ENCODE data around the gene STPG2.

DNA sequence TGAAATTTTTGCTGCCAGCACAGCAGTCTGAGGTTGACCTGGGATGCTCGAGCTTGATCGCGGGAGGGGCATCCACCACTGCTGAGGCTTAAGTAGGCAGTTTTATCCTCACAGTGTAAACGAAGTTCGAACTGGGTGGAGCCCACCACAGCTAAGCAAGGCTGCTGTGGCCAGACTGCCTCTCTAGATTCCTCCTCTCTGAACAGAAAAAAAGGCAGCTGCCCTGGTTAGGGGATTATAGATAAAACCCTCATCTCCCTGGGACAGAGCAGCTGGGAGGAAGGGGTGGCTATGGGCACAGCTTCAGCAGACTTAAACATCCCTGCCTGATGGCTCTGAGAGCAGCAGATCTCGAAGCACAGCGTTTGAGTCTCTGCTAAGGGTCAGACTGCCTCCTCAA lies 314.6 kb downstream of the STPG2 start:
- TF ChIP-seq, protein P1, sequence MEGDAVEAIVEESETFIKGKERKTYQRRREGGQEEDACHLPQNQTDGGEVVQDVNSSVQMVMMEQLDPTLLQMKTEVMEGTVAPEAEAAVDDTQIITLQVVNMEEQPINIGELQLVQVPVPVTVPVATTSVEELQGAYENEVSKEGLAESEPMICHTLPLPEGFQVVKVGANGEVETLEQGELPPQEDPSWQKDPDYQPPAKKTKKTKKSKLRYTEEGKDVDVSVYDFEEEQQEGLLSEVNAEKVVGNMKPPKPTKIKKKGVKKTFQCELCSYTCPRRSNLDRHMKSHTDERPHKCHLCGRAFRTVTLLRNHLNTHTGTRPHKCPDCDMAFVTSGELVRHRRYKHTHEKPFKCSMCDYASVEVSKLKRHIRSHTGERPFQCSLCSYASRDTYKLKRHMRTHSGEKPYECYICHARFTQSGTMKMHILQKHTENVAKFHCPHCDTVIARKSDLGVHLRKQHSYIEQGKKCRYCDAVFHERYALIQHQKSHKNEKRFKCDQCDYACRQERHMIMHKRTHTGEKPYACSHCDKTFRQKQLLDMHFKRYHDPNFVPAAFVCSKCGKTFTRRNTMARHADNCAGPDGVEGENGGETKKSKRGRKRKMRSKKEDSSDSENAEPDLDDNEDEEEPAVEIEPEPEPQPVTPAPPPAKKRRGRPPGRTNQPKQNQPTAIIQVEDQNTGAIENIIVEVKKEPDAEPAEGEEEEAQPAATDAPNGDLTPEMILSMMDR (IDR thresholded peaks at IDR 0.05): no peak
- no peak for TF ChIP-seq EZH2phosphoT487 (IDR thresholded peaks at IDR 0.05)
- no peak for TF ChIP-seq EZH2 (IDR thresholded peaks at IDR 0.05)
